ENCODE measurements around the gene IFNE. TPM values are rescaled to one million over a fixed set of nuclear protein-coding genes. Genes with fewer than 3 reads are reported as not detected.

IFNE gene
- total and polyA plus RNA-seq, 4 donors: not detected

DNA sequence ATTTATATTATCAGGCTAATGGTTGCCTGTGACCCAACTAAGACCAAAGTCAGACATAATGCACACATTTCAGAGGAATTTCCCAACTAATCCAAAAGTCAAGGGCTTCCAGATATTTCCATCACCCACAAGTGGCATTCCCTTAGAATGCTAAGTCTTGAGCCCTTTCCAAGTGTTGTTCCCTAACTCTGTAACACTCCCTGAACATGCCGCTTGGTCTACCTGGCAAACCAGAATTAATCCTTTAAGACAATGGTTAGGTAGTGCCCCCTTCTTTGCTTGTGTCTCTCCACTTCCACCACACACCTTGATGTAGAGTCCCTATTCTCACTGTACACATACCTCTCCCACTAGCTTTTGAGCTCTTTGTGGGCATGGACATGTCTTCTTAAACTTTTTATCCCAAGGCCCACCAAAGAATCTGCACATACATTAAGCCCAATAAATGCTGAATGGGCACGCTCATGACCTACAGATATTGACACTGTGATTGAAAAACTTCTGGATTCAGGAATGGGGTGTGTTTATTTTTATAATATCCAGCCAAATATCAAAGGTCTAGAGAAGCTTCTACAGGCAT, 37.8 kb upstream of the IFNE start (continued):
- TF ChIP-seq RAD21 (IDR thresholded peaks at IDR 0.05) (no peak), HNF4A (conservative IDR thresholded peaks at IDR 0.05) (no peak), TAF1 (conservative IDR thresholded peaks at IDR 0.05) (no peak), CTCF (IDR thresholded peaks at IDR 0.05; ENCODE audit: low read depth, low read length, missing input control) (no peak), YY1 (IDR thresholded peaks at IDR 0.05) (no peak), EGR1 (IDR thresholded peaks at IDR 0.05; ENCODE audit: low read depth in 2 of 2) (no peak)

GRCh38 chr9:21516796-21517195, 34.7 kb upstream of the IFNE start:
- Histone ChIP-seq H3K27me3 (ENCODE audit: control insufficient read depth in 4 of 4, insufficient read depth in 4 of 4, low read length in 3 of 4) (no peaks in the 10 kb centered on the region), H3K27ac (ENCODE audit: low read depth in 1 of 2, low read length in 2 of 2) (no peak overlapping the region), H3K36me3 (ENCODE audit: control insufficient read depth in 4 of 4, insufficient read depth in 3 of 4, low read depth in 1 of 4, low read length in 3 of 4) (no peaks in the 10 kb centered on the region), H3K4me1 (ENCODE audit: control insufficient read depth in 4 of 4, insufficient read depth in 4 of 4, low read length in 3 of 4) (no peaks in the 10 kb centered on the region), H3K4me3 (ENCODE audit: low read depth in 1 of 3, low read length in 3 of 3) (no peak overlapping the region), H3K9me3 (ENCODE audit: control insufficient read depth in 4 of 4, low read length in 3 of 4) (no peaks in the 10 kb centered on the region), H3K9ac (ENCODE audit: low read depth in 1 of 2, low read length in 2 of 2) (no peak overlapping the region)
- DNase-seq (ENCODE audit: low spot score): no peak
- 78% methylated on average over 3 of the region's 3 CpGs for WGBS
- TF ChIP-seq YY1 (IDR thresholded peaks at IDR 0.05) (no peak), REST (IDR thresholded peaks at IDR 0.05) (no peak), TAF1 (conservative IDR thresholded peaks at IDR 0.05) (no peak), MAX (IDR thresholded peaks at IDR 0.05) (no peak), EGR1 (IDR thresholded peaks at IDR 0.05; ENCODE audit: low read depth in 2 of 2) (no peak), HNF4G (IDR thresholded peaks at IDR 0.05) (no peak), RXRA (IDR thresholded peaks at IDR 0.05) (no peak), ZBTB33 (IDR thresholded peaks at IDR 0.05) (no peak), NR2F2 (IDR thresholded peaks at IDR 0.05) (no peak), FOXA2 (IDR thresholded peaks at IDR 0.05) (no peak), JUND (IDR thresholded peaks at IDR 0.05) (no peak), RAD21 (IDR thresholded peaks at IDR 0.05) (no peak), FOXA1 (IDR thresholded peaks at IDR 0.05) (no peak), HNF4A (conservative IDR thresholded peaks at IDR 0.05) (no peak), SP1 (IDR thresholded peaks at IDR 0.05) (no peak), GABPA (IDR thresholded peaks at IDR 0.05 in 1 of 2, conservative IDR thresholded peaks at IDR 0.05 in 1 of 2) (no peak)
- TF ChIP-seq, protein P1, sequence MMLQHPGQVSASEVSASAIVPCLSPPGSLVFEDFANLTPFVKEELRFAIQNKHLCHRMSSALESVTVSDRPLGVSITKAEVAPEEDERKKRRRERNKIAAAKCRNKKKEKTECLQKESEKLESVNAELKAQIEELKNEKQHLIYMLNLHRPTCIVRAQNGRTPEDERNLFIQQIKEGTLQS (IDR thresholded peaks at IDR 0.05): no peak

Data from liver (tissue), 9 donors.